PC-9 (cell line): Measurements from ENCODE around the gene ERC2. TPM values are rescaled to one million over a fixed set of nuclear protein-coding genes. Genes with fewer than 3 reads are reported as not detected.

Experiments
- BruUV-seq: library from RNA; stranded (reverse); fragments of 400-500 nt; replicated peaks from 2 replicates; lab custom pipeline; 2021; lab: Mats Ljungman, UMichigan
- CTCF ChIA-PET: fragments of 300-600 bp; sonication (Branson Sonifier 250); formaldehyde crosslinking; loops from one replicate; lab custom pipeline; 2022; ENCODE audit warnings: antibody characterized with exemption; lab: Charles Lee
- POLR2A ChIA-PET: fragments of 300-600 bp; sonication (Branson Sonifier 250); formaldehyde crosslinking; loops from one replicate; lab custom pipeline; 2022; ENCODE audit warnings: antibody characterized with exemption; ENCODE audit not compliant: unreplicated experiment; lab: Charles Lee
- DNase-seq, 2 experiments: peaks; one replicate each; pipeline versions ENCODE4 v3.0.0 to v3.0.0-alpha.2; 2015 to 2022; ENCODE audit warnings: mixed read lengths in 1 of 2
- H2AFZ ChIP-seq: fragments of 200-600 bp; sonication (generic); 2 replicates; pipeline ENCODE4 v1.8.1; 2017; ENCODE audit warnings: antibody characterized with exemption
- H3F3A ChIP-seq: fragments of 200-600 bp; sonication (generic); 2 replicates; pipeline ENCODE4 v1.8.1; 2017; ENCODE audit warnings: antibody characterized with exemption, mild to moderate bottlenecking, low read depth; ENCODE audit not compliant: insufficient read depth
- H3K27ac ChIP-seq: fragments of 200-600 bp; sonication (generic); 2 replicates; pipeline ENCODE4 v1.6.1; 2016; ENCODE audit warnings: mixed run types
- H3K27me3 ChIP-seq: fragments of 200-600 bp; sonication (generic); 2 replicates; pipeline ENCODE4 v1.6.1; 2016; ENCODE audit warnings: low read depth, mixed run types; ENCODE audit not compliant: insufficient read depth
- H3K36me3 ChIP-seq: fragments of 200-600 bp; sonication (generic); 2 replicates; pipeline ENCODE4 v1.6.1; 2016; ENCODE audit warnings: low read depth, mixed run types
- H3K4me1 ChIP-seq: fragments of 200-600 bp; sonication (generic); replicated peaks from 2 replicates; pipeline ENCODE4 v1.6.1; 2016; ENCODE audit warnings: mixed run types; ENCODE audit not compliant: insufficient read depth
- H3K4me2 ChIP-seq: fragments of 200-600 bp; sonication (generic); 2 replicates; pipeline ENCODE4 v1.6.1; 2017; ENCODE audit warnings: mixed run types
- H3K4me3 ChIP-seq: fragments of 200-600 bp; sonication (generic); 2 replicates; pipeline ENCODE4 v1.6.1; 2016; ENCODE audit warnings: mixed run types
- H3K79me2 ChIP-seq: fragments of 200-600 bp; sonication (generic); 2 replicates; pipeline ENCODE4 v1.6.1; 2017; ENCODE audit warnings: low read depth, mixed run types
- H3K9me2 ChIP-seq: fragments of 200-600 bp; sonication (generic); 2 replicates; pipeline ENCODE4 v1.8.1; 2017; ENCODE audit warnings: mild to moderate bottlenecking; ENCODE audit not compliant: insufficient read depth
- H3K9me3 ChIP-seq: fragments of 200-600 bp; sonication (generic); 2 replicates; pipeline ENCODE4 v1.8.1; 2016; ENCODE audit warnings: low read depth; ENCODE audit not compliant: insufficient read depth
- H4K20me1 ChIP-seq: fragments of 200-600 bp; sonication (generic); 2 replicates; pipeline ENCODE4 v1.8.1; 2017; ENCODE audit not compliant: insufficient read depth
- CTCF ChIP-seq: fragments of 200-600 bp; sonication (generic); conservative IDR thresholded peaks from 2 replicates; pipeline ENCODE4 v1.6.1; 2017; ENCODE audit warnings: mixed run types, antibody characterized with exemption, mild to moderate bottlenecking, moderate library complexity
- EZH2 ChIP-seq: fragments of 200-600 bp; sonication (generic); IDR thresholded peaks from 2 replicates; pipeline ENCODE4 v1.8.0; 2017; ENCODE audit warnings: antibody characterized with exemption, low read depth
- intact Hi-C: fragments of 100-400 bp; cut with micrococcal nuclease; formaldehyde crosslinking; loops from one replicate; pipeline ENCODE4 v1.10.0; 2022; ENCODE audit not compliant: unreplicated experiment
- total RNA-seq: library from RNA; stranded (reverse); gene quantifications from 2 replicates; pipeline ENCODE4 v1.2.3, GENCODE V29; 2021

Gene ERC2
- total RNA-seq, 1 experiment from 2014 or later: 1.4 TPM

- intact Hi-C loops: loop anchor here (1.0 kb wide), 1 partner anchor 82 kb away; no protein-coding TSS in a partner anchor
- H3K36me3 ChIP-seq: no peaks in the 10 kb centered on the region
- H3K4me2 ChIP-seq: peak overlapping the region; percentile 6; the same call in 1 of the 2 replicates
- no peaks in the 10 kb centered on the region for H3K9me2 ChIP-seq
- BruUV-seq: no TSS peak
- no peak overlapping the region for H2AFZ ChIP-seq
- TF ChIP-seq CTCF (no peak), EZH2 (no peak)
- H3K79me2 ChIP-seq: peaks cover 24% of the 10 kb centered on the region
- no peaks in the 10 kb centered on the region for H4K20me1 ChIP-seq
- no peaks in the 10 kb centered on the region for H3K9me3 ChIP-seq
- H3K27me3 ChIP-seq: no peaks in the 10 kb centered on the region
- peak in 1 of 2 experiments; percentile 44 for DNase-seq
- H3K4me1 ChIP-seq: peaks cover 26% of the 10 kb centered on the region
- peak overlapping the region; percentile 32; the same call in 1 of the 2 replicates for H3K27ac ChIP-seq
- CTCF ChIA-PET: no interaction called here
- peaks cover 18% of the 10 kb centered on the region; the same call in 1 of the 2 replicates for H3F3A ChIP-seq
- POLR2A ChIA-PET: interaction anchor here (0.6 to 1.6 kb wide), 8 partner anchors 15 to 1350 kb away, joined by 3 to 9 read pairs (median 4); no protein-coding TSS in a partner anchor
- H3K4me3 ChIP-seq: no peak overlapping the region
Observed at GRCh38 chr3:55490276-55490913, 977.9 kb downstream of the ERC2 start.

- H3K4me2 ChIP-seq: no peak overlapping the region
- no TSS peak for BruUV-seq
Observed at GRCh38 chr3:55489798-55490132, 978.5 kb downstream of the ERC2 start.

More at GRCh38 chr3:55489798-55490132, 978.5 kb downstream of the ERC2 start:
- POLR2A ChIA-PET: interaction anchor here (0.7 to 1.6 kb wide), 5 partner anchors 16 to 1351 kb away, joined by 4 to 9 read pairs (median 4); no protein-coding TSS in a partner anchor
- no peak overlapping the region for H3K4me3 ChIP-seq
- no peaks in the 10 kb centered on the region for H3K36me3 ChIP-seq
- H3K9me2 ChIP-seq: no peaks in the 10 kb centered on the region
- H3K27me3 ChIP-seq: no peaks in the 10 kb centered on the region
- DNase-seq: peak in 1 of 2 experiments; percentile 75
- H3F3A ChIP-seq: peaks cover 18% of the 10 kb centered on the region; the same call in 1 of the 2 replicates
- no peaks in the 10 kb centered on the region for H3K9me3 ChIP-seq
- TF ChIP-seq EZH2 (no peak), CTCF (no peak)
- peaks cover 26% of the 10 kb centered on the region for H3K79me2 ChIP-seq
- CTCF ChIA-PET: no interaction called here
- peaks cover 22% of the 10 kb centered on the region for H3K4me1 ChIP-seq
- intact Hi-C loops: loop anchor here (1.0 to 10.0 kb wide), 6 partner anchors 15 to 637 kb away; no protein-coding TSS in a partner anchor
- no peak overlapping the region for H2AFZ ChIP-seq
- no peaks in the 10 kb centered on the region for H4K20me1 ChIP-seq
- H3K27ac ChIP-seq: no peak overlapping the region
